ENCODE results near the gene TRAPPC5.
A peak's percentile ranks its signal among the peaks of the same experiment; 100 is the strongest.
"Not testable (repeated sequence)": the region's sequence is repeated elsewhere in the genome, so short reads cannot be mapped to it uniquely, and the experiment has no call there.

Gene TRAPPC5

GRCh38 chr19:7680606-7681339, at the start of gene TRAPPC5:
TRAPPC5 (plus strand) TSS chr19:7680833; CDS start chr19:7682254, 1,421 bp downstream.
- peak; percentile 30 for DNase-seq

- no peak for DNase-seq
Measured at GRCh38 chr19:7631577-7631976, 49.1 kb upstream of the TRAPPC5 start.

GRCh38 chr19:7632340-7633203, 48.1 kb upstream of the TRAPPC5 start:
- no peak for DNase-seq

GRCh38 chr19:7633698-7634097, 46.9 kb upstream of the TRAPPC5 start, which contains the start of gene PCP2:
PCP2 (minus strand) TSS chr19:7633719; CDS start chr19:7633457, 262 bp downstream.
- DNase-seq, result no peak

GRCh38 chr19:7635670-7636069, 45.0 kb upstream of the TRAPPC5 start:
- DNase-seq, result no peak

- DNase-seq, result no peak
Measured at GRCh38 chr19:7636317-7636690, 44.3 kb upstream of the TRAPPC5 start.

- peak; percentile 5 for DNase-seq
Measured at GRCh38 chr19:7636691-7637373, 43.8 kb upstream of the TRAPPC5 start, which contains the start of gene STXBP2. STXBP2 (plus strand) TSS chr19:7637110; CDS start chr19:7637150, 40 bp downstream.

- no peak for DNase-seq
Measured at GRCh38 chr19:7637374-7638256, 43.0 kb upstream of the TRAPPC5 start.

- no peak for DNase-seq
Measured at GRCh38 chr19:7638802-7639465, 41.7 kb upstream of the TRAPPC5 start.

- no peak for DNase-seq
Measured at GRCh38 chr19:7639863-7640348, 40.7 kb upstream of the TRAPPC5 start.

GRCh38 chr19:7640803-7641202, 39.8 kb upstream of the TRAPPC5 start:
- DNase-seq, result no peak

- DNase-seq, result no peak
Measured at GRCh38 chr19:7641290-7642276, 39.0 kb upstream of the TRAPPC5 start.

- no peak for DNase-seq
Measured at GRCh38 chr19:7642295-7643030, 38.2 kb upstream of the TRAPPC5 start.

GRCh38 chr19:7643031-7643415, 37.6 kb upstream of the TRAPPC5 start:
- DNase-seq, result no peak

- DNase-seq, result not testable (repeated sequence)
Measured at GRCh38 chr19:7643629-7644549, 36.7 kb upstream of the TRAPPC5 start.

GRCh38 chr19:7644550-7644877, 36.1 kb upstream of the TRAPPC5 start:
- no peak for DNase-seq

GRCh38 chr19:7645163-7645562, 35.5 kb upstream of the TRAPPC5 start:
- no peak for DNase-seq

GRCh38 chr19:7645656-7646425, 34.8 kb upstream of the TRAPPC5 start:
- no peak for DNase-seq
